ENCODE measurements around the gene MAGEB3. TPM values are rescaled to one million over a fixed set of nuclear protein-coding genes. Genes with fewer than 3 reads are reported as not detected.
"Not testable (repeated sequence)": the region's sequence is repeated elsewhere in the genome, so short reads cannot be mapped to it uniquely, and the experiment has no call there.

MAGEB3 gene
- not detected for polyA plus RNA-seq
- long read RNA-seq, donor 1 = 0 reads
- long read RNA-seq, donor 2 = 0 reads
- long read RNA-seq, donor 3 = 0 reads
- long read RNA-seq, donor 4 = 0 reads
- long read RNA-seq, donor 5 = 0 reads
- long read RNA-seq, donor 6 = 0 reads
- long read RNA-seq, donor 7 = 0 reads
- long read RNA-seq, donor 8 = 0 reads
- long read RNA-seq, donor 9 = 0 reads
- long read RNA-seq, donor 10 = 0 reads
- long read RNA-seq, donor 11 = 0 reads

- Histone ChIP-seq H3K27me3 (ENCODE audit: control insufficient read depth, insufficient read depth, low read length) (no peaks in the 10 kb centered on the region), H3K9me3 (ENCODE audit: control insufficient read depth, low read depth, low read length) (no peaks in the 10 kb centered on the region), H3K4me3 (ENCODE audit: low read length) (no peak within 1 kb of the TSS), H3K27ac (ENCODE audit: low read length) (no peak within 1 kb of the TSS), H3K4me1 (ENCODE audit: control insufficient read depth, insufficient read depth, low read length) (no peaks in the 10 kb centered on the region), H3K36me3 (ENCODE audit: control insufficient read depth, insufficient read depth, low read length) (no peaks in the 10 kb centered on the region)
- no CpG with 5 or more reads among the region's 4 CpGs for WGBS (ENCODE audit: insufficient coverage, low lambda C conversion rate)
- no peak for DNase-seq
Measured at GRCh38 chrX:30230395-30230794, at the start of gene MAGEB3. Gene MAGEB3, plus strand, starts transcription at chrX:30230657. Its CDS starts 5,268 bp downstream, at chrX:30235925.

DNA sequence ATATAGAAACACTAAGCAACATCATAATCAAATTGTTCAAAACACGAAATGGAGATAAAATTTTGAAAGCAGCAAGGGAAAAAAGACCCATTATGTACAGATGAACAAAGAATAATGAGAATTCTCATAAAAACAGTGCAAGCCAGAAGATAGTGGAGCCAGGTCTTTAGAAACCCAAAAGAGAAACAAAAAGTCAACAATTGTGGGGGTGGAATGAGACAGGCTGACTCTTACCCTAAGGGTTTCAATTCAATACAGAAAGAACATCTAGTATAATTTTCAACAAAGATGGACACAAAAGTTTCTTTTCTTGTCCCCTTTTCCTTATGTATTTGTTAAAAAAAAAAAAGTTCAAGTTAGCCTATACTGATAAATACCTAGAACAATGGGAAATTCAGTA, 49.1 kb upstream of the MAGEB3 start:
- DNase-seq = no peak
- Histone ChIP-seq H3K9me3 (ENCODE audit: control insufficient read depth, low read depth, low read length) (no peaks in the 10 kb centered on the region), H3K4me3 (ENCODE audit: low read length) (no peak overlapping the region), H3K27me3 (ENCODE audit: control insufficient read depth, insufficient read depth, low read length) (no peaks in the 10 kb centered on the region), H3K27ac (ENCODE audit: low read length) (no peak overlapping the region), H3K36me3 (ENCODE audit: control insufficient read depth, insufficient read depth, low read length) (no peaks in the 10 kb centered on the region), H3K4me1 (ENCODE audit: control insufficient read depth, insufficient read depth, low read length) (no peaks in the 10 kb centered on the region)
- WGBS (ENCODE audit: insufficient coverage, low lambda C conversion rate) = 83% methylated on average over 1 of the region's 1 CpG

DNA sequence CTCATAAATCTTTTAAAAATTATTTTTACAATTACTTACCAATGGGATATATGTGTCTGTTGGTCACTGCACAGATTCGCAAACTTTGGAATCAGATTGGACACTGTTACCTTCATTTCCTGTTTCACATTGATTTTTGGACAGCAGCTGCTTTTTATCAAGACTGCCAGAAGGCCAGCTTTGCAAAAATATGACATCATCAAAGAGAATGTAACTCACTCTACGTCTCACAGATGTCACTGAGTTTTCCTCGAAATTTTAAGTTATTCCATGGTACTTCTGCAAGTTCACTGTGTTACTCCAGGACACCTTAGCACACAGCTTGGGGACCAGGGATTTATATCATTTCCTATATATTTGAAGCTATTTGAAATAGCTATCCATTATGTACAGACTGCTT, 46.9 kb upstream of the MAGEB3 start:
- no CpG with 5 or more reads among the region's 3 CpGs for WGBS (ENCODE audit: insufficient coverage, low lambda C conversion rate)
- H3K36me3 ChIP-seq (ENCODE audit: control insufficient read depth, insufficient read depth, low read length) = no peaks in the 10 kb centered on the region
- no peaks in the 10 kb centered on the region for H3K27me3 ChIP-seq (ENCODE audit: control insufficient read depth, insufficient read depth, low read length)
- H3K9me3 ChIP-seq (ENCODE audit: control insufficient read depth, low read depth, low read length) = no peaks in the 10 kb centered on the region
- H3K27ac ChIP-seq (ENCODE audit: low read length) = no peak overlapping the region
- no peak for DNase-seq
- H3K4me1 ChIP-seq (ENCODE audit: control insufficient read depth, insufficient read depth, low read length) = no peaks in the 10 kb centered on the region
- no peak overlapping the region for H3K4me3 ChIP-seq (ENCODE audit: low read length)

GRCh38 chrX:30190426-30190825, 40.0 kb upstream of the MAGEB3 start:
- H3K4me3 ChIP-seq (ENCODE audit: low read length) = no peak overlapping the region
- DNase-seq = no peak
- H3K27me3 ChIP-seq (ENCODE audit: control insufficient read depth, insufficient read depth, low read length) = no peaks in the 10 kb centered on the region
- no peaks in the 10 kb centered on the region for H3K9me3 ChIP-seq (ENCODE audit: control insufficient read depth, low read depth, low read length)
- no peaks in the 10 kb centered on the region for H3K4me1 ChIP-seq (ENCODE audit: control insufficient read depth, insufficient read depth, low read length)
- H3K36me3 ChIP-seq (ENCODE audit: control insufficient read depth, insufficient read depth, low read length) = no peaks in the 10 kb centered on the region
- 94% methylated on average over 2 of the region's 2 CpGs for WGBS (ENCODE audit: insufficient coverage, low lambda C conversion rate)
- H3K27ac ChIP-seq (ENCODE audit: low read length) = no peak overlapping the region

DNA sequence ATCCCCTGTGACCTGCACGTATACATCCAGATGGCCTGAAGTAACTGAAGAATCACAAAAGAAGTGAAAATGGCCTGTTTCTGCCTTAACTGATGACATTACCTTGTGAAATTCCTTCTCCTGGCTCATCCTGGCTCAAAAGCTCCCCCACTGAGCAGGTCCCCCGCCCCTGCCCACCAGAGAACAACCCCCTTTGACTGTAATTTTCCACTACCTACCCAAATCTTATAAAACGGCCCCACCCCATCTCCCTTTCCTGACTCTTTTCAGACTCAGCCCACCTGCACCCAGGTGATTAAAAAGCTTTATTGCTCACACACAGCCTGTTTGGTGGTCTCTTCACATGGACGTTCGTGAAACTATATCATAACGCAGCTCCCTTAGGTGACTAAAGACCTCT, 36.5 kb upstream of the MAGEB3 start:
- not testable (repeated sequence) for H3K27me3 ChIP-seq (ENCODE audit: control insufficient read depth, insufficient read depth, low read length); DNase-seq
- WGBS (ENCODE audit: insufficient coverage, low lambda C conversion rate) = no CpG with 5 or more reads among the region's 6 CpGs

GRCh38 chrX:30196322-30196721, 34.1 kb upstream of the MAGEB3 start:
- peak in 1 of 2 donors; percentile 1 for DNase-seq
- Histone ChIP-seq H3K4me3 (ENCODE audit: low read length) (no peak overlapping the region), H3K27ac (ENCODE audit: low read length) (no peak overlapping the region), H3K27me3 (ENCODE audit: control insufficient read depth, insufficient read depth, low read length) (no peaks in the 10 kb centered on the region), H3K9me3 (ENCODE audit: control insufficient read depth, low read depth, low read length) (no peaks in the 10 kb centered on the region), H3K4me1 (ENCODE audit: control insufficient read depth, insufficient read depth, low read length) (no peaks in the 10 kb centered on the region), H3K36me3 (ENCODE audit: control insufficient read depth, insufficient read depth, low read length) (no peaks in the 10 kb centered on the region)
- no CpG with 5 or more reads among the region's 1 CpG for WGBS (ENCODE audit: insufficient coverage, low lambda C conversion rate)

More for the DNA sequence above, 36.5 kb upstream of the MAGEB3 start:
- H3K27ac ChIP-seq (ENCODE audit: low read length); H3K4me3 ChIP-seq (ENCODE audit: low read length); H3K4me1 ChIP-seq (ENCODE audit: control insufficient read depth, insufficient read depth, low read length); H3K36me3 ChIP-seq (ENCODE audit: control insufficient read depth, insufficient read depth, low read length); H3K9me3 ChIP-seq (ENCODE audit: control insufficient read depth, low read depth, low read length): not testable (repeated sequence)

- no peaks in the 10 kb centered on the region for H3K9me3 ChIP-seq (ENCODE audit: control insufficient read depth, low read depth, low read length)
- no peak overlapping the region for H3K27ac ChIP-seq (ENCODE audit: low read length)
- no CpG with 5 or more reads among the region's 2 CpGs for WGBS (ENCODE audit: insufficient coverage, low lambda C conversion rate)
- no peaks in the 10 kb centered on the region for H3K27me3 ChIP-seq (ENCODE audit: control insufficient read depth, insufficient read depth, low read length)
- DNase-seq = no peak
- no peaks in the 10 kb centered on the region for H3K36me3 ChIP-seq (ENCODE audit: control insufficient read depth, insufficient read depth, low read length)
- no peak overlapping the region for H3K4me3 ChIP-seq (ENCODE audit: low read length)
- H3K4me1 ChIP-seq (ENCODE audit: control insufficient read depth, insufficient read depth, low read length) = no peaks in the 10 kb centered on the region
Measured at GRCh38 chrX:30212172-30212571, 18.3 kb upstream of the MAGEB3 start.

- no peak for DNase-seq
- Histone ChIP-seq H3K27me3 (ENCODE audit: control insufficient read depth, insufficient read depth, low read length) (no peaks in the 10 kb centered on the region), H3K27ac (ENCODE audit: low read length) (no peak within 1 kb of the TSS), H3K4me1 (ENCODE audit: control insufficient read depth, insufficient read depth, low read length) (no peaks in the 10 kb centered on the region), H3K9me3 (ENCODE audit: control insufficient read depth, low read depth, low read length) (no peaks in the 10 kb centered on the region), H3K36me3 (ENCODE audit: control insufficient read depth, insufficient read depth, low read length) (no peaks in the 10 kb centered on the region), H3K4me3 (ENCODE audit: low read length) (no peak within 1 kb of the TSS)
- WGBS (ENCODE audit: insufficient coverage, low lambda C conversion rate) = no CpG with 5 or more reads among the region's 29 CpGs
Measured at GRCh38 chrX:30215357-30215843, 15.1 kb upstream of the MAGEB3 start, which contains the start of gene MAGEB2. Gene MAGEB2, plus strand, starts transcription at chrX:30215563. Its CDS starts 3,018 bp downstream, at chrX:30218581.

- H3K9me3 ChIP-seq (ENCODE audit: control insufficient read depth, low read depth, low read length) = no peaks in the 10 kb centered on the region
- H3K4me1 ChIP-seq (ENCODE audit: control insufficient read depth, insufficient read depth, low read length) = no peaks in the 10 kb centered on the region
- H3K36me3 ChIP-seq (ENCODE audit: control insufficient read depth, insufficient read depth, low read length) = no peaks in the 10 kb centered on the region
- no peak overlapping the region for H3K4me3 ChIP-seq (ENCODE audit: low read length)
- no peak for DNase-seq
- no CpG with 5 or more reads among the region's 1 CpG for whole genome bisulfite sequencing (ENCODE audit: insufficient coverage, low lambda C conversion rate)
- H3K27ac ChIP-seq (ENCODE audit: low read length) = no peak overlapping the region
- H3K27me3 ChIP-seq (ENCODE audit: control insufficient read depth, insufficient read depth, low read length) = no peaks in the 10 kb centered on the region
Measured at GRCh38 chrX:30217465-30217864, 13.0 kb upstream of the MAGEB3 start.

DNA sequence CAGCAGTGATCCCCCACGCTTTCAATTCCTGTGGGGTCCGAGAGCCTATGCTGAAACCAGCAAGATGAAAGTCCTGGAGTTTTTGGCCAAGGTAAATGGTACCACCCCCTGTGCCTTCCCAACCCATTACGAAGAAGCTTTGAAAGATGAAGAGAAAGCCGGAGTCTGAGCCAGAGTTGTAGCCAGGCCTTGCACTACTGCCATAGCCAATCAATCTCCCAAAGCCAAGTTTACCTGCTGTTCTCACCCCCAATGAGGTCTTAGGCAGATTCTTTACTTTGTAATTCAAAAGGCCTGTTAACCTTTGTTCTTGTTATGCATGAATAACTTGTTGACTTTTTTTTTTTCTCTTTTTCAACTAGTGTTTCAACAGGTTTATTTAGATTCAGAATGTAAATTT, 11.1 kb upstream of the MAGEB3 start:
- no peak for DNase-seq
- Histone ChIP-seq H3K4me3 (ENCODE audit: low read length) (no peak overlapping the region), H3K36me3 (ENCODE audit: control insufficient read depth, insufficient read depth, low read length) (no peaks in the 10 kb centered on the region), H3K27me3 (ENCODE audit: control insufficient read depth, insufficient read depth, low read length) (no peaks in the 10 kb centered on the region), H3K27ac (ENCODE audit: low read length) (no peak overlapping the region), H3K9me3 (ENCODE audit: control insufficient read depth, low read depth, low read length) (no peaks in the 10 kb centered on the region), H3K4me1 (ENCODE audit: control insufficient read depth, insufficient read depth, low read length) (no peaks in the 10 kb centered on the region)
- no CpG with 5 or more reads among the region's 4 CpGs for WGBS (ENCODE audit: insufficient coverage, low lambda C conversion rate)

DNA sequence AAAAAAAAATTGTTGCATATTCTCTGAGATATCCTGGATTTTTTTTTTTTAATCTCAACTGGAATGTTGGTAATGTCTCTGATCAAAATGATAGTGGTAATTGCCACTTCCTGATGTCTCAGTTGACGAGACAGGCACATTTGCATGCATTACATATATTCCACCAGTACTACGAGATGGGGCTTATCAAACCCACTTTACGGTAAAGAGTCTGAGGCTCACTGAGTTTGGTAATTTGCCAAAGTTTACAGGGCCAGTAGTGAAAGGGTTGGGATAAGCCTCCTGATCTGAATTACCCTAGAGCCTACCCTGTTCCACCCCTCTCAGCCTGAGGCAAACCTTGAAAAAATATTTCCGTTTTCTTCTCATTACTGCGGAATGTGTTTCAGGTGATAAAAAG, 9.8 kb upstream of the MAGEB3 start:
- H3K9me3 ChIP-seq (ENCODE audit: control insufficient read depth, low read depth, low read length) = no peaks in the 10 kb centered on the region
- H3K36me3 ChIP-seq (ENCODE audit: control insufficient read depth, insufficient read depth, low read length) = no peaks in the 10 kb centered on the region
- H3K27ac ChIP-seq (ENCODE audit: low read length) = no peak overlapping the region
- H3K4me3 ChIP-seq (ENCODE audit: low read length) = no peak overlapping the region
- H3K4me1 ChIP-seq (ENCODE audit: control insufficient read depth, insufficient read depth, low read length) = no peaks in the 10 kb centered on the region
- no CpG with 5 or more reads among the region's 5 CpGs for WGBS (ENCODE audit: insufficient coverage, low lambda C conversion rate)
- DNase-seq = no peak
- H3K27me3 ChIP-seq (ENCODE audit: control insufficient read depth, insufficient read depth, low read length) = no peaks in the 10 kb centered on the region

Measured in large intestine (tissue), 12 donors.